ENCODE data around the gene ORC2. TPM values are rescaled to one million over a fixed set of nuclear protein-coding genes. Genes with fewer than 3 reads are reported as not detected.

ORC2 gene
- total and polyA plus RNA-seq, 2 donors (not counting 1 experiment from before 2014, with no cell fraction given), result 5.7 to 13.9 TPM

DNA sequence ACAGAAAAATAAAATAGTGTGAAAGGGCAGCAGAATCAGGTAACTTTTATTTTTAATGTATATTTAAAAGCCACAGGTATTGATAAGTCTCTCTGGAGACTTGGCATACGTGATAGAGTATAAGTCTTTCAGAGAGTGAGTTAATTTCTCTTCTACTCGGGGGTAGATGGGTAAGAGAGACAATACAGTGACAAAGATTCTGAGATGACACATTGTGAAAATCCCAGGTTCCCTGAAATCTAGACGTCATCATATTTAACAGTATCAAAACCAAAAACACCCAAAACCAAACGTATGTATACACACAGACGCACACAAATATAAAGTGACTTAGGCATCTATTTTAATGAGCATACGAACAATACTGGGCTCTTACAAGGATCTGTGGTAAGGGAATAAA, 41.0 kb downstream of the ORC2 start:
- H3K9me3 ChIP-seq (ENCODE audit: control insufficient read depth, insufficient read depth, low read depth, low read length), result no peaks in the 10 kb centered on the region
- H3K27ac ChIP-seq (ENCODE audit: insufficient read depth, low read length), result no peak overlapping the region
- H3K4me1 ChIP-seq (ENCODE audit: control insufficient read depth, extremely low read depth, insufficient read depth, low read length), result no peaks in the 10 kb centered on the region
- no peak overlapping the region for H3K4me3 ChIP-seq (replicated peaks in 1 of 4; ENCODE audit: control extremely low read depth in 1 of 4, insufficient read depth in 1 of 4, low read depth in 3 of 4, low read length in 4 of 4)
- no peak overlapping the region for H3K4me2 ChIP-seq (ENCODE audit: extremely low read depth, insufficient read depth, low read length)
- H4K20me1 ChIP-seq (ENCODE audit: control insufficient read depth, extremely low read depth, insufficient read depth, low read length), result no peaks in the 10 kb centered on the region
- no peaks in the 10 kb centered on the region for H3K79me2 ChIP-seq (ENCODE audit: control insufficient read depth, insufficient read depth, low read length)
- H3K27me3 ChIP-seq (ENCODE audit: control insufficient read depth, insufficient read depth, low read length), result no peaks in the 10 kb centered on the region
- H2AFZ ChIP-seq (ENCODE audit: low read length), result no peak overlapping the region
- no peak for TF ChIP-seq EZH2 (IDR thresholded peaks at IDR 0.05; ENCODE audit: low read length, missing control alignments)
- TF ChIP-seq, protein P1, sequence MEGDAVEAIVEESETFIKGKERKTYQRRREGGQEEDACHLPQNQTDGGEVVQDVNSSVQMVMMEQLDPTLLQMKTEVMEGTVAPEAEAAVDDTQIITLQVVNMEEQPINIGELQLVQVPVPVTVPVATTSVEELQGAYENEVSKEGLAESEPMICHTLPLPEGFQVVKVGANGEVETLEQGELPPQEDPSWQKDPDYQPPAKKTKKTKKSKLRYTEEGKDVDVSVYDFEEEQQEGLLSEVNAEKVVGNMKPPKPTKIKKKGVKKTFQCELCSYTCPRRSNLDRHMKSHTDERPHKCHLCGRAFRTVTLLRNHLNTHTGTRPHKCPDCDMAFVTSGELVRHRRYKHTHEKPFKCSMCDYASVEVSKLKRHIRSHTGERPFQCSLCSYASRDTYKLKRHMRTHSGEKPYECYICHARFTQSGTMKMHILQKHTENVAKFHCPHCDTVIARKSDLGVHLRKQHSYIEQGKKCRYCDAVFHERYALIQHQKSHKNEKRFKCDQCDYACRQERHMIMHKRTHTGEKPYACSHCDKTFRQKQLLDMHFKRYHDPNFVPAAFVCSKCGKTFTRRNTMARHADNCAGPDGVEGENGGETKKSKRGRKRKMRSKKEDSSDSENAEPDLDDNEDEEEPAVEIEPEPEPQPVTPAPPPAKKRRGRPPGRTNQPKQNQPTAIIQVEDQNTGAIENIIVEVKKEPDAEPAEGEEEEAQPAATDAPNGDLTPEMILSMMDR (conservative IDR thresholded peaks at IDR 0.05 in 1 of 2, IDR thresholded peaks at IDR 0.05 in 1 of 2; ENCODE audit: low read depth in 1 of 2, low read length in 2 of 2), result no peak
- no peak overlapping the region for H3K9ac ChIP-seq (ENCODE audit: insufficient read depth, low read length)
- peaks cover 3% of the 10 kb centered on the region for H3K36me3 ChIP-seq (ENCODE audit: control insufficient read depth, insufficient read depth, low read length)
- DNase-seq (ENCODE audit: low read depth in 2 of 2), result no peak

DNA sequence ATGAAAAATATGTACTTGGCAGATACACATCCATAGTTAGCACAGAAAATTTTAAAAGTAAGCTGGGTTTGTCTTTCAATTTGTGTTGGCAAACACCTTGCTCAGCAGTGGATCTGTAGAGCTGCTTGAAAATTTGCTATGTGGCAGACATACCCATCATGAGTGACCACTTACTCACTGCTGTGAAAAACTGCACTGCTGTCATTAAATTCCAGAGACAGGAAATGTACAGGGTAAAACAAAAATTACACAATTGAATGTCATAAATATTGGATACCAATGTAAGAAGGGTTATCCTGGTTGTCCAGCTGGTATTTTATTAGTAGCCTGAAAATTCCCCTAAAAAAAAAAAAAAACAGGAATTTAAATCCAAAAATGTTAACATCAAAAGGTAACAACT, 49.8 kb downstream of the ORC2 start:
- DNase-seq (ENCODE audit: low read depth in 2 of 2), result peak in 1 of 2 donors; percentile 75
- no peak overlapping the region for H3K4me2 ChIP-seq (ENCODE audit: extremely low read depth, insufficient read depth, low read length)
- H3K9me3 ChIP-seq (ENCODE audit: control insufficient read depth, insufficient read depth, low read depth, low read length), result no peaks in the 10 kb centered on the region
- TF ChIP-seq EZH2 (IDR thresholded peaks at IDR 0.05; ENCODE audit: low read length, missing control alignments), result no peak
- TF ChIP-seq, protein P1 (conservative IDR thresholded peaks at IDR 0.05 in 1 of 2, IDR thresholded peaks at IDR 0.05 in 1 of 2; ENCODE audit: low read depth in 1 of 2, low read length in 2 of 2), result no peak
- no peaks in the 10 kb centered on the region for H3K4me1 ChIP-seq (ENCODE audit: control insufficient read depth, extremely low read depth, insufficient read depth, low read length)
- no peaks in the 10 kb centered on the region for H4K20me1 ChIP-seq (ENCODE audit: control insufficient read depth, extremely low read depth, insufficient read depth, low read length)
- no peak overlapping the region for H3K9ac ChIP-seq (ENCODE audit: insufficient read depth, low read length)
- H3K4me3 ChIP-seq (replicated peaks in 1 of 4; ENCODE audit: control extremely low read depth in 1 of 4, insufficient read depth in 1 of 4, low read depth in 3 of 4, low read length in 4 of 4), result no peak overlapping the region
- H3K36me3 ChIP-seq (ENCODE audit: control insufficient read depth, insufficient read depth, low read length), result peaks cover 3% of the 10 kb centered on the region
- H3K79me2 ChIP-seq (ENCODE audit: control insufficient read depth, insufficient read depth, low read length), result no peaks in the 10 kb centered on the region
- H3K27me3 ChIP-seq (ENCODE audit: control insufficient read depth, insufficient read depth, low read length), result no peaks in the 10 kb centered on the region
- no peak overlapping the region for H3K27ac ChIP-seq (ENCODE audit: insufficient read depth, low read length)
- H2AFZ ChIP-seq (ENCODE audit: low read length), result no peak overlapping the region

DNA sequence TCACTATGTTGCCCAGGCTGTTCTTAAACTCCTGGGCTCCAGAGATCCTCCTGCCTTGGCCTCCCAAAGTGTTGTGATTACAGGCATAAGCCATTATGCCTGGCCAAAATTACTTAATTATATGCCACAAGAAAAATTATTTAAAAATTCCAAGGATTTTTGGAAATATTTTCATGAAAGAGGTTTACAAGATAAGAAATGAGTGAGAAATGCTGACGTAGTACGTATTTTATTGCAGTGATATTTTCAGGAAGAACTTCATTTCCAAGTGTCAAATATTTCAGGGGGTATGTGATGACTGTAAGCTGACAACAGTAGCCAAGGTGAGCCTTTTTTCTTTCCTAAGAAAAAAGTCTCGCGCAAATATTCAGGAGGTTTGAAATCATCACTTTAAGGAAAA, 53.5 kb downstream of the ORC2 start:
- Histone ChIP-seq H3K36me3 (ENCODE audit: control insufficient read depth, insufficient read depth, low read length) (peaks cover 8% of the 10 kb centered on the region), H3K27me3 (ENCODE audit: control insufficient read depth, insufficient read depth, low read length) (no peaks in the 10 kb centered on the region), H3K27ac (ENCODE audit: insufficient read depth, low read length) (no peak overlapping the region), H3K79me2 (ENCODE audit: control insufficient read depth, insufficient read depth, low read length) (no peaks in the 10 kb centered on the region), H4K20me1 (ENCODE audit: control insufficient read depth, extremely low read depth, insufficient read depth, low read length) (no peaks in the 10 kb centered on the region), H3K9me3 (ENCODE audit: control insufficient read depth, insufficient read depth, low read depth, low read length) (no peaks in the 10 kb centered on the region), H3K4me1 (ENCODE audit: control insufficient read depth, extremely low read depth, insufficient read depth, low read length) (no peaks in the 10 kb centered on the region), H3K9ac (ENCODE audit: insufficient read depth, low read length) (no peak overlapping the region), H3K4me3 (replicated peaks in 1 of 4; ENCODE audit: control extremely low read depth in 1 of 4, insufficient read depth in 1 of 4, low read depth in 3 of 4, low read length in 4 of 4) (no peak overlapping the region), H2AFZ (ENCODE audit: low read length) (no peak overlapping the region), H3K4me2 (ENCODE audit: extremely low read depth, insufficient read depth, low read length) (no peak overlapping the region)
- DNase-seq (ENCODE audit: low read depth in 2 of 2), result no peak
- TF ChIP-seq, protein P1 (conservative IDR thresholded peaks at IDR 0.05 in 1 of 2, IDR thresholded peaks at IDR 0.05 in 1 of 2; ENCODE audit: low read depth in 1 of 2, low read length in 2 of 2), result no peak
- no peak for TF ChIP-seq EZH2 (IDR thresholded peaks at IDR 0.05; ENCODE audit: low read length, missing control alignments)
